ENCODE measurements around the gene HIC2.
"Not testable (repeated sequence)": the region's sequence is repeated elsewhere in the genome, so short reads cannot be mapped to it uniquely, and the experiment has no call there.

GRCh38 chr22:21442646-21443045 is 25.5 kb downstream of the HIC2 start:
- TF ChIP-seq CTCF (IDR thresholded peaks at IDR 0.05; ENCODE audit: low read depth, low read length); POLR2A (IDR thresholded peaks at IDR 0.05; ENCODE audit: extremely low read depth, insufficient read length); MAX (IDR thresholded peaks at IDR 0.05; ENCODE audit: low read depth, low read length): not testable (repeated sequence)

All from NB4 (cell line).